GF-D8 (cell line): ENCODE measurements around the gene INHBE.
"Not testable (repeated sequence)": the region's sequence is repeated elsewhere in the genome, so short reads cannot be mapped to it uniquely, and the experiment has no call there.

ENCODE experiments used
- DNase-seq: peaks from one replicate; lab custom pipeline; 2025; lab: John Stamatoyannopoulos, UW

INHBE gene

DNA sequence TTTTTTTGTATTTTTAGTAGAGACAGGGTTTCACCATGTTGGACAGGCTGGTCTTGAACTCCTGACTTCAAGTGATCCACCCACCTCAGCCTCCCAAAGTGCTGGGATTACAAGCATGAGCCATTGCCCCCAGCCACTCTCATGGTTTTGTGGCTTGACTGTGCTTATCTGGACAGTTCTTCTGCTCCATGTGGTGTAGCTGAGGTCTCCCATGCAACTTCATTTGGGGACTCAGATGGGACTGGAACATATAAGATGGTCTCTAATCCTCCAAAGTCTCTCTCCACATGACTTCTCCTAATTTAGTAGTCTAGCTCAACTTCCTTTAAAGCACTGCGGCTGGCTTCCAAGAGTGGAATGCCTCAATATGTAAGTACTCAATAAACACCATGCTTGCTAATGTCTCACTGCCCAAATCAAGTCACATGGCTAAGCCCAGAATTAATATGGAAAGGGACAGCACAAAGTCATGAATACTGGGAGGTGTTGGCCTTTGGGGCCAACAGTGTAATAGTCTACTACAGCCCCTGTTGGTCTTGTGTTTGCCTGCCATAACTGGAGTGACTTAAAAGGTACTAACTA lies 13.2 kb upstream of the INHBE start:
- DNase-seq = no peak

DNA sequence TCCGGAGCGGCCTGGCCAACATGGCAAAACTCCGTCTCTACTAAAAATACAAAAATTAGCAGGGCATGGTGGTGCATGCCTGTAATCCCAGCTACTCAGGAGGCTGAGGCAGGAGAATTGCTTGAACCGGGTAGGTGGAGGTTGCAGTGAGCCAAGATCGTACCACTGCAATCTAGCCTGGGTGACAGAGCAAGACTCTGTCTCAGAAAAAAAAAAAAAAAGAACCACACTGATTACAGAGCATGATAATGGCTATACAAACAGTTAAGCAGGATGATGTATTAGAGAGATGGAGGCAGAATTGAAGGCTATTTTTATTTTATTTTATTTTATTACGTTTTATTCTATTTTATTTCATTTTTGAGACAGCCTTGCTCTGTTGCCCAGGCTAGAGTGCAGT lies 10.8 kb upstream of the INHBE start:
- not testable (repeated sequence) for DNase-seq

DNA sequence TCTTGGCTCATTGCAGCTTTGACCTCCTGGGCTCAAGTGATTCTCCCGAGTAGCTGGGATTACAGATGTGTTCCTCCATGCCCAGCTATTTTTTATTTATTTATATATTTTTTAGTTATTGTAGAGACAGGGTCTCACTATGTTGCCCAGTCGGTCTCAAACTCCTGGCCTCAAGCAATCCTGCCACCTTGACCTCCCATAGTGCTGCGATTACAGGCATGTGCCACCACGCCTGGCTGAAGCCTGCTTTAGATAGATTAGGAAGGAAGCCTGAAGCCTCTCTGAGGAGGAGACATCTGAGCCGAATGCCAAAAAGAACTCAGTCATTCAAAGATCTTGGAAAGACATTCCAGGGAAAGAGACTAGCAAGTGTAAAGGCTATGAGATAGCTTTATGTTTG lies 10.4 kb upstream of the INHBE start:
- no peak for DNase-seq

DNA sequence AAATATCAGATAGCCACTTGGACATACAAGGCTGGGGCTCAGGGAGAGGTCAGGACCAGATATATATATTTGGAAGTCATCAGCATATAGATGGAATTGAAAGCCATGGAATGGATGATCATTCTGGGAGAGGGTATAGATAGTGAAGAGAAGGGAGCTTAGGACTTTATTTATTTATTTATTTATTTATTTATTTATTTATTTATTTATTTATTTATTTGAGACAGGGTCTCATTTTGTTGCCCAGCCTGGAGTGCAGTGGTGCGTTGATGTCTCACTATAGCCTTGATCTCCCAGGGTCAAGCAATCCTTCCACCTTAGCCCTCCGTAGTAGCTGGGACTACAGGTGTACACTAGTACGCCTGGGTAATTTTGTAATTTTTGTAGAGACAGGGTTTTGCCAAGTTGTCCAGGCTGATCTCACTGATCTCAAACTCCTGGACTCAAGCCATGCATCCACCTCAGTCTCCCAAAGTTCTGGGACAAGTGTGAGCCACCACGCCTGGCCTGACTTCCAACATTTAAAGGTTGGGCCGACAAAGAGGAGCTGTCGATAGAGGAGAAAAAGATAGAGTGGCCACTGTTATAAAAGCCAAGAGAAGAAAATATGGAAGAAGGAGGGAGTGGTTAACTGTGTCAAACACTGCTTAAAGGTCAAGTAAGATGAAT lies 8.7 kb upstream of the INHBE start:
- no peak for DNase-seq

DNA sequence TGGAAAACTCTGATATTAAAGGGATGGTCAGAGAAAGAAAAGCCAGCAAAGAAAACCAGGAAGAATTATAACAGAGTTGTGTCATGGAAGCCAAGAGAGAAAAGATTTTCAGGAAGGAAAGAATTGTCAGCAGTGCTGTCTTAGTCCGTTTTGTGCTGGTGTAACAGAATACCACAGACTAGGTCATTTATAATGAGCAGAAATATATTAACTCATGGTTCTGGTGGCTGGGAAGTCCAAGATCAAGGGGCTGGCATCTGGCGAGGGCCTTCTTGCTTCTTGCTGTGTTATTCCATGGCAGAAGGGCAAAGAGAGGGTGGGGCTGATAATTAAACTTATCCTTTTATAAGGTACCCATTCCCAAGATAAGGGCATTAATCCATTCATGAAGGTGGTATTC lies 6.4 kb upstream of the INHBE start:
- DNase-seq = no peak

DNA sequence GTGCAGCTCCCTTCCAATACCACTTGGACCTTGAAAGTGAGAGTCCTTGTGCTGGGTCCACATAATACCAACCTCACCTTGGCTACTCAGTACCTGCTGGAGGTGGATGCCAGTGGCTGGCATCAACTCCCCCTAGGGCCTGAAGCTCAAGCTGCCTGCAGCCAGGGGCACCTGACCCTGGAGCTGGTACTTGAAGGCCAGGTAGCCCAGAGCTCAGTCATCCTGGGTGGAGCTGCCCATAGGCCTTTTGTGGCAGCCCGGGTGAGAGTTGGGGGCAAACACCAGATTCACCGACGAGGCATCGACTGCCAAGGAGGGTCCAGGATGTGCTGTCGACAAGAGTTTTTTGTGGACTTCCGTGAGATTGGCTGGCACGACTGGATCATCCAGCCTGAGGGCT lies 5.7 kb upstream of the INHBE start:
- DNase-seq = no peak

DNA sequence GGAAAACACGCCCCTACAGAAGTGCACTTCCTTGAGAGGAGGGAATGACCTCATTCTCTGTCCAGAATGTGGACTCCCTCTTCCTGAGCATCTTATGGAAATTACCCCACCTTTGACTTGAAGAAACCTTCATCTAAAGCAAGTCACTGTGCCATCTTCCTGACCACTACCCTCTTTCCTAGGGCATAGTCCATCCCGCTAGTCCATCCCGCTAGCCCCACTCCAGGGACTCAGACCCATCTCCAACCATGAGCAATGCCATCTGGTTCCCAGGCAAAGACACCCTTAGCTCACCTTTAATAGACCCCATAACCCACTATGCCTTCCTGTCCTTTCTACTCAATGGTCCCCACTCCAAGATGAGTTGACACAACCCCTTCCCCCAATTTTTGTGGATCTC lies 5.0 kb upstream of the INHBE start:
- no peak for DNase-seq

DNA sequence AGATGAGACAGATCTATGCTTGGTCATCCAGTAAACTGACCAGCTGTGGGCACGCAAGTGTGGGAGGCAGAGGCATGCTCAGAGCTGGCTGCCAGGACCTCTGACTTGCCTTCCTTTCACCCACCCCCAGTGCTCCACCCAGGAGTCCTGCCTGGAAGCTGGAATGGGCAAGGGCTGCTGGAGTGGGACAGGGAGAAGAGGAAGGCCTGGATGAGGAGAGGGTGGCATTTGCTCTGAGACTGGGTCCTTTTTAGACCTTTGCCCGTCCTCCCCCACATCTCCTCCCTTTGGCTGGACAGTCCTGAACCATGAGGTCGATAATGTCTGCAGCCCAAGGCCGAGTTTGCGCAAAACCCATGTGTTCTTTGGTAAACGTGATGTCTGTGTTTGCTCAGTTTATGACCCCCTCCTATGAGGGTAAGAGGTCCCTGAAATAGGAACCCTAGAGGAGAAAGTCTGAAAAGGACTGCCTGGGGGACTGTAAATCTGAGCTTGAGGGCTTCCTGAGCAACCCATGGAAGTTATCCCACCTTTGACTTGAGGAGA lies 3.8 kb upstream of the INHBE start:
- DNase-seq = no peak

DNA sequence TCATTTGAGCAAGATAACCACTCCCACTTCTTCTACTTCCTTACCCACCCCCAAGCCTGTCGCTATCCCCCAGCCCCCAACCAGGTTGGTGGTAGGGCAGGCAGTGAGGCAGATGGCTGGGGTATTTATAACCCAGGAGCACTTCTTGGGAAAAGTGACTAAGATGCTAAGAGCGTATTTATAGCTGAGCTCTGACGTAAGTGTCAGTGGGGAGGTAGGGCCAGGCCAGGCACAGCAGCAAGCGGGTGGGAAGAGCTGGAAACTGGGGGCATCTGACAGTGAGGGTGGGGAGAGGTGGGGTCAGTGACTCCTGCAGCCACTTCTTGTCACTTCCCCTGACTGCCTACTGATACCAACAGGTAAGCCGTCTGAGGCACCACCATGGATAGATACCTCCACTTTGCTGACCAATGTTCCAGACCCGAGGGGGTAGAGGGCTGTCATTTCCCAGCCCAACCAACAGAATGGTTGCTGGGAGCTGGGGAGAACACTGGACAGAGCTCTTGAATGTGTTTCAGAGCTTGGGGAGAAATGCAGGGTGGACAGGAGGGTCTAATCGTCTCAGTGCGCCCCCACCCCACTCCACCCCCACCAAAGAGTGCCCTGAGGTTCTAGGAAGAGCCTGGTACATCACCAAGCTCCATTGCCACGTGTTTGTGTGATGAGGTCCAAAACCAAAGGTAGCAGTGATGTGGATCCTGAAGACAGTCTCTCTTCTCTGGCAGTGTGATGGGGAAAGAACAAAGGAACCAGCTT lies 2.7 kb upstream of the INHBE start:
- no peak for DNase-seq

DNA sequence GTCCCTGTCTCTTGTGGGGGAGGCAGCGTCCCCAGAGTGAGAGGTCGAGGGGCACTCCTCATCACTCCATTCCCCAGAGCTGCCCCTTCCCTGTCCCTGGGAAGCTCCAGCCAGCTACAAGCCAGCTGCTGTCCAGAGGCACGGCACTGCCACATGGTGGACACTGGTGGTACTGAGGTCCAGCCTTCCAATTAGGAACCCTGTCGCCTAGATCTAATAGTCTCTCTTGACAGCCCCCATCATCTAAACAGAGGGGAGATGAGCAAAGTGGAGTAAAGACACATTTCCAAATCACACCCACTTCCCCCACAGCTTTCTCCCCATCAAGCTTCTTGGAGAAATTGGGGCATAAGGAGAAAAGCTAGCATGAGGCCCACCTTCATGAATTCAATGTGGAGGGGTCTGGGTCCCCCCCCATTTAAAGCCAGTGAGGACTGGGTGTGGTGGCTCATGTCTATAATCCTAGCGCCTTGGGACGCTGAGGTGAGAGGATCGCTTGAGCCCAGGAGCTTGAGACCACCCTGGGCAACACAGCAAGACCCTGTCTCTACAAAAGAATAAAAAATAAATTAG lies 2.1 kb upstream of the INHBE start:
- DNase-seq = peak; percentile 28

DNA sequence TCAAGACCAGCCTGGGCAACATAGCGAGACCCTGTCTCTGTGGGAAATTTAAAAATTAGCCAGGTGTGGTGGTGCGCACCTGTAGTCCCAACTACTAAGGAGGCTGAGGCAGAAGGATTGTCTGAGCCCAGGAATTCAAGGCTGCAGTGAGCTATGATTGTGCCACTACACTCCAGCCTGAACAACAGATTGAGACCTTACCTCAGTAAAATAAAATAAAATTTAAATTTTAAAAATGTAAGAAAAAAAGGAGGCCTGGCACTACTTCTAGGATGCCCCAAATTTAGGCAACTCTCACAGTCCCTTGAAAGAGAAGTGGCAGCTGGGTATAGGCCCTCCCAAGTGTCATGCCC lies 918 bp upstream of the INHBE start:
- no peak for DNase-seq

DNA sequence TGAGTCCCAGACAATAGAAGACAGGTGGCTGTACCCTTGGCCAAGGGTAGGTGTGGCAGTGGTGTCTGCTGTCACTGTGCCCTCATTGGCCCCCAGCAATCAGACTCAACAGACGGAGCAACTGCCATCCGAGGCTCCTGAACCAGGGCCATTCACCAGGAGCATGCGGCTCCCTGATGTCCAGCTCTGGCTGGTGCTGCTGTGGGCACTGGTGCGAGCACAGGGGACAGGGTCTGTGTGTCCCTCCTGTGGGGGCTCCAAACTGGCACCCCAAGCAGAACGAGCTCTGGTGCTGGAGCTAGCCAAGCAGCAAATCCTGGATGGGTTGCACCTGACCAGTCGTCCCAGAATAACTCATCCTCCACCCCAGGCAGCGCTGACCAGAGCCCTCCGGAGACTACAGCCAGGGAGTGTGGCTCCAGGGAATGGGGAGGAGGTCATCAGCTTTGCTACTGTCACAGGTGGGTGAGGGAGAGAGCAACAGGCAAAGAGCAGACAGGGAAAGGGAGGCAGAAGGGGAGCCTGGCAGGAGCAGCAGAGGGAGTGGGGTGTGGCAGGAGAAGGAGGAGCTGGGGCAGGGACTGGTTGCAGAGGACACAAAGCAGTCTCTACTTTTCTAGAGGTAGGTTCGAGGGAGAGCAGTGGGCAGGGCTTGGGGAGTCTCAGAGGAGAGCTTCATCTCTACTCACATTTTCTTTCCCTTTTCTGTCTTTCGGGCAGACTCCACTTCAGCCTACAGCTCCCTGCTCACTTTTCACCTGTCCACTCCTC lies 452 bp downstream of the INHBE start:
- DNase-seq = no peak

DNA sequence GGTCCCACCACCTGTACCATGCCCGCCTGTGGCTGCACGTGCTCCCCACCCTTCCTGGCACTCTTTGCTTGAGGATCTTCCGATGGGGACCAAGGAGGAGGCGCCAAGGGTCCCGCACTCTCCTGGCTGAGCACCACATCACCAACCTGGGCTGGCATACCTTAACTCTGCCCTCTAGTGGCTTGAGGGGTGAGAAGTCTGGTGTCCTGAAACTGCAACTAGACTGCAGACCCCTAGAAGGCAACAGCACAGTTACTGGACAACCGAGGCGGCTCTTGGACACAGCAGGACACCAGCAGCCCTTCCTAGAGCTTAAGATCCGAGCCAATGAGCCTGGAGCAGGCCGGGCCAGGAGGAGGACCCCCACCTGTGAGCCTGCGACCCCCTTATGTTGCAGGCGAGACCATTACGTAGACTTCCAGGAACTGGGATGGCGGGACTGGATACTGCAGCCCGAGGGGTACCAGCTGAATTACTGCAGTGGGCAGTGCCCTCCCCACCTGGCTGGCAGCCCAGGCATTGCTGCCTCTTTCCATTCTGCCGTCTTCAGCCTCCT lies 1.1 kb downstream of the INHBE start:
- peak; percentile 41 for DNase-seq

DNA sequence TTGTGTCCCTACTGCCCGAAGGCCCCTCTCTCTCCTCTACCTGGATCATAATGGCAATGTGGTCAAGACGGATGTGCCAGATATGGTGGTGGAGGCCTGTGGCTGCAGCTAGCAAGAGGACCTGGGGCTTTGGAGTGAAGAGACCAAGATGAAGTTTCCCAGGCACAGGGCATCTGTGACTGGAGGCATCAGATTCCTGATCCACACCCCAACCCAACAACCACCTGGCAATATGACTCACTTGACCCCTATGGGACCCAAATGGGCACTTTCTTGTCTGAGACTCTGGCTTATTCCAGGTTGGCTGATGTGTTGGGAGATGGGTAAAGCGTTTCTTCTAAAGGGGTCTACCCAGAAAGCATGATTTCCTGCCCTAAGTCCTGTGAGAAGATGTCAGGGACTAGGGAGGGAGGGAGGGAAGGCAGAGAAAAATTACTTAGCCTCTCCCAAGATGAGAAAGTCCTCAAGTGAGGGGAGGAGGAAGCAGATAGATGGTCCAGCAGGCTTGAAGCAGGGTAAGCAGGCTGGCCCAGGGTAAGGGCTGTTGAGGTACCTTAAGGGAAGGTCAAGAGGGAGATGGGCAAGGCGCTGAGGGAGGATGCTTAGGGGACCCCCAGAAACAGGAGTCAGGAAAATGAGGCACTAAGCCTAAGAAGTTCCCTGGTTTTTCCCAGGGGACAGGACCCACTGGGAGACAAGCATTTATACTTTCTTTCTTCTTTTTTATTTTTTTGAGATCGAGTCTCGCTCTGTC lies 1.8 kb downstream of the INHBE start:
- no peak for DNase-seq

DNA sequence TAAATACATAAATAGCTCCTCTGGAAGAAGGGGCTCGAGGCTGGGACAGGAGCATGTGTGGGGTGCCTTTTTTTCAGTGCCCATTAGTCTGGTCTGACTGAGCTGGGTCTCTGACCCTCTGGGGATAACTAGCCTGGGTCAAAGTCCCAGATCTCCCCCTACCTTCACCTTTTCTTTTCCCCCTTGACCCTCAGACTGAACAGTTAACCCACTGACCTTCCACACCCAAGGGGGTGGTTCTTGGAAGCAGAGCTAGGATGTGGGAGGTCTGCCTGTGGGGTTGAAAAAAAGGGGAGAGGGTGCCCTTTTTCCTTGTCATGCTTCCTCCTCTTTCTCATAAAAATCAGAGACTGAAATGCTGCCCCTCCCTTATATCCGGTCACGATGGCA lies 3.6 kb downstream of the INHBE start:
- no peak for DNase-seq

DNA sequence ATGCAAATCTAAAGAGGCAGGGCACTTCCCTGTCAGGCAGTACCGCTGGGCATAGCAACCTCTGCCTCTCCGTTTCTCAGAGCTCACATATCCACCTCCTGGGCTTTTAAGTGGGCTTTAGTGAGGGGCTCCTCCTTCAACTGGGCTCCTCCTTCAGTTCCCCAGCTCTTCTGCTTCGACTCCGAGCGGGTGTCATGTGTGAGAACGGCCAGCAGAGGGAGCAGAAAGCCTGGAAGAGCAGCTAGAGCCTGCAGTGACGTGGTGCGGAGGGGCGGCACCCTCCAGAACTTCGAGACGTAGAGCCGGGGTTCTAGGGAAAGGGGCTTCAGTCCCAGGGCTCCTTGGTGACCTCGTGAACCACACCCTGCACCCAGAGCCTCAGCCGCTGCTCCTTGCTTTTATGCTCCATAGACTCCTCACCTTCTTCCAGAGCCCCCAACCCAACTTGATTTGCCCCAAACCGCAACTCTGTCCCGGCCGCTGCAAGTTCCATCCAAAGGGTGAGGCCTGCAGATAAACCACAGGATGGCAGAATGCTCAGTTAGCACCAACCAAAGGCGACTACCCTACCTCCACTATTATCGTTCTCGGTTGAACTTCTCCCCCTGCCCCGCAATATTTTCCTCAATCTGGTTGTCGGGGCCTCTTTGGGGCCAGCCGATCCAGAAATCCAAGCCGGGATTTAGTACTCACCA lies 4.1 kb downstream of the INHBE start:
- DNase-seq = peak; percentile 86

DNA sequence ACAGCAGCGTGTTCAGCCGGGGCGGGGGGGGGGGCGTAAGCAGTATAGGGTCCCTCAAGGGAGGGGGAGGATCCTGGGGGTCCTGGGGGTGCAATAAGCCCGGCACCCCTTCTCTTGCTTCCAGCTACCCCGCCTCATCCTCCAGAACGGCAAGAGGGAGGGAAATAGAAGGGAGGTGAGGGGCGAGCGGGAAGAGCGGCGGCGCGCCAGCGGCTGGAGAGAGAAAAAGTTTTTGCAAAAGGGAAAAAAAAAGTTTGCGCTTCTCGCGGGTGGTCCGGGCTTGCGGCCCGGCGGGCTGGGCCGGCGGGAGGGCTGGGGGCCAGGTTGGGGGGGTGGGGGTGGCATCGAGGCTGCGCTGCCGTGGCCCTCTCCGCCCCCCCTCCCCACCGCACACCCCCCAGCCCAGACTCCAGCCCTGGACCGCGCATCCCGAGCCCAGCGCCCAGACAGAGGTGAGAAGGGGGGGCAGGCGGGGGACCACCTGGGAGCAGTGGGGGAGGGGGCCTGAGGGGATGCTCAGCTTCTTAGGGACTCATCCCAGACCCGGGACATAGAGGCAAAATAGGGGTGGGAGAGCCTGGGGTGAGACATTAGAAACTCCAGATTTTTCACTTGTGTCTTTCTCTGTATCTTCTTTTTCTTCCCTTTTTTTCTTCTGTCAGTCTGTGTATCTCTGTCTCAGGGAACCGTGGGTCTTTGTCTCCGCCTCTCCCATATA lies 4.8 kb downstream of the INHBE start, which contains the start of gene GLI1:
TSS of gene GLI1 (plus strand) at position 36 of the 718 bp plus-strand sequence. CDS start 3,907 bp downstream, outside the sequence.
- DNase-seq = no peak

DNA sequence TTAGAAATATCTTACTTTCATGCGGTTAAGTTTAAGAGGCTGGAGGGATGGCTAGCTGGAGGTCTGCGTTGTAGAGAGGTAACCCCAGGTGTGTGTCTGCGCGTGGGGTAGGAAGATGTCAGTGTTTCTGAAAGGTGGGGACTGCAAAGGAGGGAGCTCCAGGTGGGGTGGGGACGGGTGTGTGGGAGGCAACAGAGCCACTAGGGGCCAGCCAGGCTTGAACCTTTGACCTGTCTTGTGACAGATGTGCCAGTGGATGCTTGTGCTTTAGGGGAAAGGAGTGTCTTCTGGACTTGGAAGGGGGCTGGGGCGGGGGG lies 5.3 kb downstream of the INHBE start:
- DNase-seq = no peak

DNA sequence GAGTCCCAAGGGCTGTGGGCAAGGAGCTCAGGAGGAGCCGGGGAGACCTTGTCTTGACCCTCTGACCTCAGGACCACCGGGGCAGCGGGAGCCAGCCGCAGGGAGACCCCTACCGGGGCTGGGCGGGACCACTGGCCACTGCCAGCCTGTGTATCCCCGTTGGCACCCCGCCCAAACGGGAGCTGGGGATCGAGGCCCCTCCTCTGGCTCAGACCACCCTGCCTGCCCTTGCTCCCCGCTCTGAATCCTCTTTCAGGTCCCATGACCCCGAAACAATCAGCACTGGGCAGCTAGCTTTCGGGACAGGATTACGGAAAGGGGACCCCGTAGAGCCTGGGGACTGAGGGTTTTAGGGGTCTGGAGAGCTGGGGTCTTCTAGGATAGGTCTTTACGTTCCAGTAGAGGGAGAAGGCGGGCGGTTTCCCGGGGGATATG lies 5.8 kb downstream of the INHBE start:
- DNase-seq = no peak
